ENCODE data around the gene TBX21. TPM values are rescaled to one million over a fixed set of nuclear protein-coding genes. Genes with fewer than 3 reads are reported as not detected.

TBX21 gene
- total and polyA plus RNA-seq, 11 donors = 0.07 to 3.2 (median 0.21) TPM; not detected in 2

DNA sequence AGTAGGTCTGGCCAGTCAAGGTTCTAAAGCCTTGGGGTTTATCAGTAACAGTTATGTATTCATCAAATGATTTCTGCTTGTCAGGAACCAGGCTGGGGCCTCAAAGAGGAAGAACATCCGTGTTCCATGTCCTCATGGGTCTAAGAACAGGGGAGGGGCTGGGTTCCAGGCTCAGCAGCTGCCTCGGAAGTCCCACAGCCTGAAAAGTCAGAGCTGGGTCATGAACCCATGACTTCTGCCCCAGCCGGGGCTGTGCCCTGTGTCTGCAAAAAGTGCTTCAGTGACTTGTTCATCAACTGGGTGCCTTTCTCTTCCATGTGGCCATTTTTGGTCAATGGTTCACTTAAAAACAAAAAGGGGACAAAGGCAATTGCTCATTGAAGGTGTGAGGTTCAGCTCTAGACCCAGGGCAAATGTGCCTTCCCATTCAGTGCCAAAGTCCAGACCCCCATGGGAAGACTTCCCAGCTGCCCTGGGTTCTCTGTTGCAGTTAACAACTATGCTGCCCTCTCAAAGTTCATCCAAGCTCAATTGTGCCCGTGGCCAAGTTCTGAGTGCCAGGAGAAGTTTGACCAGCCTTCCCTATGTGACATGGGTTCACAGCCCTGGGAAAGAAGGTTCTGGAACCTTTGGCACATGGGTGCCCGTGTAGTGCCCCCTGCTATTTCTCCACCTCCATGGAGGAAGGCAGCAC lies 20.6 kb upstream of the TBX21 start:
- Histone ChIP-seq H3K36me3 (peaks cover 0 to 26% (median 16%) of the 10 kb centered on the region in 9 donors), H3K27me3 (peaks cover 0 to 3% (median 0%) of the 10 kb centered on the region in 9 donors), H3K4me3 (no peak overlapping the region), H3K27ac (no peak overlapping the region), H3K9me3 (no peaks in the 10 kb centered on the region), H3K4me1 (peaks cover 0 to 26% (median 6%) of the 10 kb centered on the region in 12 donors)
- ATAC-seq (no peak), DNase-seq (no peak)
- intact Hi-C loops (cut with DNase I) = no loop called here
- WGBS, 4 donors = 58 to 67% (median 61%) methylated on average over 4 to 5 of the region's 5 CpGs
- TF ChIP-seq POLR2A (IDR thresholded peaks at IDR 0.05) = no peak
- TF ChIP-seq CTCF (IDR thresholded peaks at IDR 0.05) = no peak

- intact Hi-C loops (cut with DNase I) = no loop called here
- peaks cover 0 to 13% (median 3%) of the 10 kb centered on the region in 9 donors for H3K27me3 ChIP-seq
- TF ChIP-seq CTCF (IDR thresholded peaks at IDR 0.05) = no peak
- TF ChIP-seq POLR2A (IDR thresholded peaks at IDR 0.05) = no peak
- no peak overlapping the region for H3K4me3 ChIP-seq
- peaks cover 0 to 24% (median 0%) of the 10 kb centered on the region in 12 donors for H3K4me1 ChIP-seq
- ATAC-seq = no peak
- no peak for DNase-seq
- H3K27ac ChIP-seq = no peak overlapping the region
- WGBS, 4 donors = 39 to 49% (median 45%) methylated on average over 15 of the region's 15 CpGs
- H3K36me3 ChIP-seq = peaks cover 0 to 23% (median 15%) of the 10 kb centered on the region in 9 donors
- no peaks in the 10 kb centered on the region for H3K9me3 ChIP-seq
These were observed 18.9 kb upstream of the TBX21 start for GRCh38 chr17:47713980-47714700.

DNA sequence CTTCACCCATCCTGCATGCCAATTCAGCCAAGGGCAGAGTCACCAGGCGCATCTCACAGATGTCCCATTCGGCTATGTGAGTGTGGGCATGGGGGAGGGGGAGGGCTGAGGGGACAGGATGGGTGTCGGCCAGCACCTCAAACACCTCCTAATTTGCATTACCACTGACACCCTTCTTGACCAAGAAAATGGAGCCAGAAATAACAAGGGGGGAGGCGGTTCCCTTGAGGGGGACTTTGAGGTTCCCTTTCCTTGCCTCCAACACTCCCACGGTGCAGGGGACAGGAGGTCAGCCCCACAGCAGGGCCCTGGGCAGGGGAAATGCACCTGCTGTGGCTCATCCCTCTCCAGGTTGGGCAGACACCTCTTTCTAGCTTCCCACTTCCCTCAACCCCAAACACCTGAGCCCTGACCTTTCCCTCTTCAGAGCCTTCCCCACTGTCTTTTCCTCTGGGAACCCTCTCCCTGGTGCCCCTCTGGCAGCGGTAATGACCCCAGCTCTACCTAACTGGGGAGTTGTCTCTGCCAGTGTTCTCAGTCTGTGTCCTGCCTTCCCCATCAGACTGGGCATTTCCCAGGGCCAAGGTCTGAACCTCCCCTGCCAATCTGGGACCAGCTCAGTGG lies 18.2 kb upstream of the TBX21 start:
- DNase-seq (no peak), ATAC-seq (no peak)
- H3K36me3 ChIP-seq = peaks cover 0 to 17% (median 8%) of the 10 kb centered on the region in 9 donors
- peaks cover 0 to 32% (median 0%) of the 10 kb centered on the region in 12 donors for H3K4me1 ChIP-seq
- peaks cover 0 to 20% (median 9%) of the 10 kb centered on the region in 9 donors for H3K27me3 ChIP-seq
- H3K4me3 ChIP-seq = no peak overlapping the region
- WGBS, 4 donors = 68 to 81% (median 78%) methylated on average over 5 to 6 of the region's 6 CpGs
- H3K9me3 ChIP-seq = no peaks in the 10 kb centered on the region
- H3K27ac ChIP-seq = peak overlapping the region in 1 of 12 donors; percentile 27
- intact Hi-C loops (cut with DNase I) = loop anchor here in 1 of 10 donors (5.0 kb wide), 1 partner anchor 72 kb away; no protein-coding TSS in a partner anchor
- TF ChIP-seq POLR2A (IDR thresholded peaks at IDR 0.05) (no peak), CTCF (IDR thresholded peaks at IDR 0.05) (no peak)

Measured in heart left ventricle (tissue), 16 donors.